GM21423 (cell line): Measurements from ENCODE around the gene GRAPL.
"Not testable (repeated sequence)": the region's sequence is repeated elsewhere in the genome, so short reads cannot be mapped to it uniquely, and the experiment has no call there.

Experiments
- ATAC-seq: cut with Tn5 transposase; IDR thresholded peaks from one replicate; pipeline ENCODE4 v1.9.1; 2021; ENCODE audit warnings: mild to moderate bottlenecking, moderate library complexity; ENCODE audit not compliant: unreplicated experiment

The GRAPL gene

GRCh38 chr17:19187883-19188869 is 60.8 kb downstream of the GRAPL start:
- peak; percentile 32 for ATAC-seq

DNA sequence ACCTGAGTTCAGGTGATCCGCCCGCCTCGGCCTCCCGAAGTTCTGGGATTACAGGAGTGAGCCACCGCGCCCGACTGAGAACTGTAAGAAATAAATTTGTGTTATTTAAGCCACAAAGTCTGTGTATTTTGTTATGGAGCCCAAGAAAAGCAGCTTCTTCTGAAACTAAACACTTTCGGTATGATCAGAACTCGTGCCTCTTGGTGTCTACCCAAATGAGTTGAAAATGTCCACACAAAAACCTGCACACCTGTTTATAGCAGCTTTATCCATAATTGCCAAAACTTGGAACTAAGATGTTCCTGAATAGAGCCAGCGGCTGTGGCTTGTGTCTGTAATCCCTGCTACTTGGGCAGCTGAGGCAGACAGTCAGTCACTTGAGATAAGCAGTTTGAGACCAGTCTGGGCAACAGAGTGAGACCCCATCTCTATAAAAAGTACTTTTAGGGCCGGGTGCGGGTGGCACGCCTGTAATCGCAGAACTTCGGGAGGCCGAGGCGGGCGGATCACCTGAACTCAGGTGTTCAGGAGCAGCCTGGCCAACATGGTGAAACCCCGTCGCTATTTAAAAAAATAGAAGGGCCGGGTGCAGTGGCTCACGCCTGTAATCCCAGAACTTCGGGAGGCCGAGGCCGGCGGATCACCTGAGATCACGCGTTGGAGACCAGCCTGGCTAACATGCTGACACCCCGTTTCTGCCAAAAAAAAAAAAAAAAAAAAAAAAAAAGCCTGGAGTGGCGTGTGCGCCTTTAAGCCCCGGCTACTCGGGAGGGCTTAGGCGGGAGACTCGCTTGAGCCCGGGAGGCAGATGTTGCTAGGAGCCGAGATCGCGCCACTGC is 61.7 kb downstream of the GRAPL start:
- peak; percentile 66 for ATAC-seq

DNA sequence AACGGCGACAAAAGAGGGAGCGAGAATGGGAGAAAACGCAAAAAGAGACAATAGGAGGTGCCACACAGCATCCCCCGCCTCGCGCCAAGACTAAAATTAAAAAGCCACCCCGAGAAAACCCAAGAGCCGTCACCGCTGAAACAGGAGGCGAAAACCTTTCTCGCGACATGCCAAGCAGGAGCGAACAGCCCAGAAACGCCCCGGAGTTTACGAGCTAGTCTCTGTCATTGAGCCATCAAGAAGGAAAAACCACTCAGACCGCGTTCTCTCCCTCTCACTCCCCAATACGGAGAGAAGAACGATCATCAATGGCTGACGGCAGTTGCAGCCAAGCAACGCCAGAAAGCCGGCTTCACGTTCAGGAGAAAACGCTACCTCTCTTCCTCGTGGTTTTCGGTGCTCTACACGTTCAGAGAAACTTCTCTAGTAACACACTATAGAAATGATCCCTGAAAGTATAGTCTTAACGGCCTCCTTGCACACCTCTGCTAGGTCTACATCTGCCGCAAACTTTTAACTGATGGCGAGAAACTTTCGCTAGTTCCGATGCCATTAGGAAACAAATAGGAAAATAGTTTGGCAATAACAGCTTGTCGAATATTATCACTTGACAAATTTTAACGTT is 62.5 kb downstream of the GRAPL start:
- not testable (repeated sequence) for ATAC-seq

- peak; percentile 86 for ATAC-seq
Measured at GRCh38 chr17:19196382-19197204, 69.2 kb downstream of the GRAPL start.

DNA sequence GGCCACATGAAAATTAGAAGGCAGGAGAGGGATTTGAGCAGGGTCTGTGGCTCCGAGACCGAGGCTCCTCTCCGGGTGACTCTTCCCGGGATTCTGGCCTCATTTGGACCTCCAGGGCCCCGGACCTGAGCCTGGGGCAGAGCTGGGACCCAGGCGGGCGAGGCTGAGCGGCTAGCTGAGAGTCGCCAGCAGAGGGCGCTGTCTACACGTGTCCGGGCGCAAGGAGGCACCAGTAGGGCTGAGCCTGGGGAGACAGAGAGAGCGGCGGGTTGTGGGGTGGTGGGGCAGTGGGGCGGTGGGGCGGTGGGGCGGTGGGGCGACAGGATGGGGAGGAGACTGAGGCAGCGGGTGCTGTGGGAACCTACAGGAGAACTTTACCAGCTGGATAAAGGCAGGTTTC is 75.1 kb downstream of the GRAPL start:
- peak; percentile 73 for ATAC-seq

- not testable (repeated sequence) for ATAC-seq
Measured at GRCh38 chr17:19203429-19203828, 76.0 kb downstream of the GRAPL start.
